Fibroblast of mammary gland (primary cell): ENCODE data around the gene GTF3C1.

ENCODE experiments used
- DNase-seq: peaks from one replicate; pipeline ENCODE4 v3.0.0-alpha.2; 2010; ENCODE audit warnings: low read depth
- H3K4me3 ChIP-seq: 2 replicates; pipeline ENCODE4 v1.5.1; 2011; ENCODE audit warnings: low read depth, mild to moderate bottlenecking, low read length, moderate library complexity; ENCODE audit not compliant: control insufficient read depth
- CTCF ChIP-seq: conservative IDR thresholded peaks from 2 replicates; pipeline ENCODE4 v1.5.1; 2011; ENCODE audit warnings: low read depth, low read length, inconsistent platforms; ENCODE audit not compliant: control insufficient read depth, insufficient read depth

GTF3C1 gene

GRCh38 chr16:27449434-27450195 is 100.1 kb downstream of the GTF3C1 start:
- no peak for TF ChIP-seq CTCF
- no peak for DNase-seq
- no peak overlapping the region for H3K4me3 ChIP-seq

- no peak overlapping the region for H3K4me3 ChIP-seq
- DNase-seq, result no peak
Observed at GRCh38 chr16:27448532-27449433, 100.9 kb downstream of the GTF3C1 start.

GRCh38 chr16:27447301-27447700 is 102.4 kb downstream of the GTF3C1 start:
- no peak overlapping the region for H3K4me3 ChIP-seq
- no peak for DNase-seq
- TF ChIP-seq CTCF, result no peak

More at GRCh38 chr16:27448532-27449433, 100.9 kb downstream of the GTF3C1 start:
- TF ChIP-seq CTCF, result no peak

GRCh38 chr16:27446721-27447120 is 103.0 kb downstream of the GTF3C1 start:
- no peak for TF ChIP-seq CTCF
- no peak for DNase-seq
- no peak overlapping the region for H3K4me3 ChIP-seq

- H3K4me3 ChIP-seq, result no peak overlapping the region
- TF ChIP-seq CTCF, result no peak
- no peak for DNase-seq
Observed at GRCh38 chr16:27445502-27446175, 104.1 kb downstream of the GTF3C1 start.

GRCh38 chr16:27444470-27444869 is 105.2 kb downstream of the GTF3C1 start:
- TF ChIP-seq CTCF, result no peak
- DNase-seq, result no peak
- H3K4me3 ChIP-seq, result no peak overlapping the region
